HG02642 (cell line): ENCODE results near the gene CDKN2C.
"Not testable (repeated sequence)": the region's sequence is repeated elsewhere in the genome, so short reads cannot be mapped to it uniquely, and the experiment has no call there.

Source experiments
- ATAC-seq: cut with Tn5 transposase; IDR thresholded peaks from one replicate; pipeline ENCODE4 v1.9.1; 2021; ENCODE audit warnings: mild to moderate bottlenecking; ENCODE audit not compliant: unreplicated experiment, poor library complexity

CDKN2C gene

DNA sequence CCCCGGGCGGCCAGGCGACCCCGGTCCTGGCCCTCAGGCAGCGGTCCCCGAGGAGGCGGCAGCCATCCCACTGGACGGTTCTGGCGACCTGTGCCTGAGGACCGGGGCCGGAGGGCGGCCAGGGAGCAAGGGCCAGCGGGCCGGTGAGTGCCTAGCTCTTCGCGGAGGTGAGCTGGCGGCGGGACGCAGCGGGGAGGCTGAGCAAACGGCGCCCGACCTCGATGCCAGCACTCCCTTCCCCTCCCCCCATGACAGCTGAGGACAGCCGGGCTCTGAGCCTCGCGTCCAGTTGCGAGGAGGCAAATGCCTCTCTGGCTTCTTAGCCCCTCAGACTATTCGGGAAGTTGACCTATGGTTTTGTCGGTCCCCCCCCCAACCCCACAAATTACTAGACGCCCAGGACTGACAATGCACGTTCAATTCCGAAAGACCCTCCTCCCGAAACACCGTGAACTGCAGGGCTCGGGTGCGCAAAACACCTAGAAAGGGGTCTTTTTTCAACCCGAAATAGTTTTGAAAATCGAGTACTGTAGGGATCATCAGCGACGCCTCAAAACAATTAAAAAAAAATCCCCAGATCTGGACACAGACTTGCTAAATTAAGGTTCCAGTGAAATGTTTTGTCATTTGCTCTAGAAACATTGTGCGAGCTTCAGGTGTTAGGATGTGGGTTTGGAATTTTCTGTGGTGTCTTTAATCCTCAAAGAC is 8.3 kb downstream of the CDKN2C start:
- ATAC-seq, result peak; percentile 59

DNA sequence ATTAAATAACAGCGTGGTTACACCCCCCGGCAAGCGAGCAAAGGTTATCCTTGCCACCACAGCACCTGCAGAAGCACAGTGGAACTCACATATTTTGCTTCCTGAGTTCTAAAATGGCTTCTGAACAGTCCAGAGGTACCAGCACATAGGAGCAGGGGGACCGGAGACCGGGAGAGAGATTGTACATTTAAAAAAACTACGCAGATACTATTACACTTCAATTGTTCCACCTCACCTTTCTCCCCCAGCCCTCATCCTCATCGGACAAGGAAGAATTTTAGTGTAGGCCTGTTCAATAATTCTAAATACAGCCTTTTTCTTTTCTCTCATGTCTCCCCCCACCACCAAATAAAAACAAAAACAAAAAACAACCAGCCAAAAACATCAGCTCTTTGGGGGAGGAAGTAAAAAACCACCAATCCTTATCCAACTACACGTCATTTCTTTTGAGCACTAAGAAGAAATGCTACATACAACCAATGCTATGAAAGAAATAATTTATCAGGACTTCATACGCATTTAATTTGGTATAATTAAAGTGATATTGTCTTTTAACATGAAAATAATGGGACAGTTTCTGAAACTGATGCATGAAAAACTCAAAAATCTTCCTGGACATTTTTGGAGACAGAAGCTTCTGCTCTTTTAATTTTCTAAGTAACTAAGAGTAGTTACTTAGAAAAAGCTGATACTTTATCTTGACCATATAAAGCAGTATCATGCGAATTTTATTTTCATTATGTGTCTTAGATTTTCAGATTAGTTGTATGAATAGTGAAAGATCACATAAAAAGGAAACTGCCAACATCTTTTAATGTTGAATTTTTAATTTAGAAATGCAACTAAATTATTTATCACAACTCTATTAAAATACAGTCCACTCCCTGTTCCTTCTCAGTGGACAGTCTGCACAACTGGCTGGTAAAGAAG is 9.1 kb downstream of the CDKN2C start:
- no peak for ATAC-seq

GRCh38 chr1:50979937-50980336 is 9.9 kb downstream of the CDKN2C start:
- ATAC-seq, result no peak

- no peak for ATAC-seq
Measured at GRCh38 chr1:50980505-50980904, 10.5 kb downstream of the CDKN2C start.

DNA sequence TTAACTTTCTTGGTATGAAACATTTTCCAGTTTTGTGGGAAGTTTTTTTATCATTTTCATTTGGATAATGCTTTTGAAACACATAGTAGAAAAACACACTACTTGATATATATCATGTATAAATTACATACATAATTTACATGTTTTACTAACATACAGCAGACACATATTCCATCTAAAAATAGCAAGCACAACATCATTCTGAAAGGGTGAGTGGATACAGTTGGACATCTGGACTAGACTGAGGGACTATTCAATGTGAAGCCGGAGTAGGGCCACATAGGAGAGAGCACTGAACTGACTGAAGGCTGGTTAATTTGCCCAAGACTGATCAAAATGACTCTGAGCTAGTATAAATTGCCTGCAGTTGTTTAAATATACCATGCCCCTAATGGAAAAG is 11.7 kb downstream of the CDKN2C start:
- ATAC-seq, result no peak

DNA sequence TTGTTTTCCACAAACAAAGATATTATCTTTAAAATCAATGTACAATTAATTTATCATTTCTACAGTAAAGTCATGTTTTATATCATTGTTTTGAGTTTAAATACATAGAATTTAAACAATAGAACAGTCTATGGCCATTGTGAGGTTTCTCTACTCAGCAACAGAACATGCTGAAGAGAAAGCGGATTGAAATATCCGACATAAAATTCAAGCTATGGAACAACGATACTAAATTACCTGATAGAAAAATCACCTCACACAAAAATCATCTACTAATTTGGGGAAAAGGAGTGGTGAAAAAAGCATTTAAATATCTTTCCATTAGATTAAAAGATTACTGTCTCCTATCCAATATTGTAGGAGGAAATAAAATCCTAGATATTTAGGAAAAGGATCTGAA is 12.6 kb downstream of the CDKN2C start:
- no peak for ATAC-seq

- ATAC-seq, result no peak
Measured at GRCh38 chr1:50983219-50983802, 13.3 kb downstream of the CDKN2C start.

- ATAC-seq, result no peak
Measured at GRCh38 chr1:50985094-50985493, 15.0 kb downstream of the CDKN2C start.

- ATAC-seq, result no peak
Measured at GRCh38 chr1:50986653-50987052, 16.6 kb downstream of the CDKN2C start.

GRCh38 chr1:50989694-50990093 is 19.6 kb downstream of the CDKN2C start:
- ATAC-seq, result no peak

DNA sequence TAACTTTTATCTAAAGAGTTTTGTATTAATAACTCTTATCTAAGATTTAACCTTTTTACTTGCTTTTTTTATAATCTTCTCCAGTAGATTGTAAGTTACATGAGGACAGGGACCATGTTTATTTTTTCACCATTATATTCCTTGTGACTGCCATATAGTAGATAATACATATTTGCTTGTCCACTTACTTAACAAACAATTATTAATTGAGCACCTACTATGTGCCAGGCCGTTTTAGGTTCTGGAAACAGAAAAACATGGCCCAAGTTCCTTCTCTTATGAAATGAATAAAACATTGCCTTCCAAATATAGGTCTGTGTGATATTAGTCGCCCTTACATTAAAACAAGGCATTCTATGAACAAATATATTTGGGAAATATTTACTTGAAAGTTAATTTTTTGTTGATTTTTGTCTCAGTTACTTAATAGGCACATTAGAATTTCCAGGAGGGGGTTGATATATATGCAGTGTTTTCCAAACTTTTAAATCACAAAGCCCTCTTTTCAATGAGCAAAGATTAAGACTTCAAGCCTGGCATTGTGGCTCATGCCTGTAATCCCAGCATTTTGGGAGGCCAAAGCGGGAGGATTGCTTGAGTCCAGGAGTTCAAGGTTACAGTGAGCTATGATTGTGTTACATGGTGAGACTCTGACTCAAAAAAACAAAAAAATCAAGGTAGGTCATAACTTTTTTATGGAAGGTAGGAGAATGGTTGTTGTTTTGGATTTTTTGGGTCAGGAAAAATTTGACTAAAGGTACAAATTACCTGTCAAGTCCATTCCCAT is 22.7 kb downstream of the CDKN2C start:
- ATAC-seq, result no peak

GRCh38 chr1:50993645-50994044 is 23.6 kb downstream of the CDKN2C start:
- ATAC-seq, result no peak

- no peak for ATAC-seq
Measured at GRCh38 chr1:50994997-50995396, 25.0 kb downstream of the CDKN2C start.

- ATAC-seq, result no peak
Measured at GRCh38 chr1:50995651-50996050, 25.6 kb downstream of the CDKN2C start.

- no peak for ATAC-seq
Measured at GRCh38 chr1:50996083-50996482, 26.0 kb downstream of the CDKN2C start.

- not testable (repeated sequence) for ATAC-seq
Measured at GRCh38 chr1:50999375-50999774, 29.3 kb downstream of the CDKN2C start.

DNA sequence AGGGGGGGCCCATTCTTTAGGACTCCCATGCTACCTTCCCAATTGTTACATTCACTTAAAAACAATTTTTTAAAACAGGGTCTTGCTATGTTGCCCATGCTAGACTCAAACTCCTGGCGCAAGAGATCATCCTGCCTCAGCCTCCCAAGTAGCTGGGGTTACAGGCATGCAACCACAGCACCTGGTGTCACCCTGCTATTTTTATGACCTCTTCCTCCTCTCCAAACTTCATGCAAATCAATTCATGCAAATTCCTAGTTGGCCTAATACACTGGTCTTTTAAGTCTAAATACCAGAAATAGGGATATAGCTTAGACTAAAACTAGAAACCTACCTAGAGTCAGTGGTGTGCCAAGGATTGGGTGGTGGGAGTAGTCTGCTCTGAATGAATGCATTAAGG is 30.1 kb downstream of the CDKN2C start:
- ATAC-seq, result peak; percentile 83

DNA sequence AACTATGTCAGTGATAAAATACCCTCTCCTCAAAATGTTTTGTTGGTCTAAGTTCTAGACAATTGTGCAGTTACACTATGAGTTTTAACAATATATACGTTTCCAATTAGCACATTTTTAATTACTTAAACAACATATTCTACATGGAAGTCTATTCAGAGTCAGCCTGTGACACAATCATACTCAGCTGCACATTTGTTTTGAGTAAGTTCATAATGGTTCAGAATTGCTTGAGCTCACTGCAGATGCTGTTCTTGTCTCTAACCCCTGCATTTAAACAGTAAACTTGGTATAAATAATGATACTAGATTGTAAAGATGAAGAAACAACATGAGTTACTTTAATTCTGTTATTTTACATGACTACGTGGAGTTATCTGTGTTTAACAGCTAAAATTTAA is 30.6 kb downstream of the CDKN2C start:
- ATAC-seq, result peak; percentile 41

DNA sequence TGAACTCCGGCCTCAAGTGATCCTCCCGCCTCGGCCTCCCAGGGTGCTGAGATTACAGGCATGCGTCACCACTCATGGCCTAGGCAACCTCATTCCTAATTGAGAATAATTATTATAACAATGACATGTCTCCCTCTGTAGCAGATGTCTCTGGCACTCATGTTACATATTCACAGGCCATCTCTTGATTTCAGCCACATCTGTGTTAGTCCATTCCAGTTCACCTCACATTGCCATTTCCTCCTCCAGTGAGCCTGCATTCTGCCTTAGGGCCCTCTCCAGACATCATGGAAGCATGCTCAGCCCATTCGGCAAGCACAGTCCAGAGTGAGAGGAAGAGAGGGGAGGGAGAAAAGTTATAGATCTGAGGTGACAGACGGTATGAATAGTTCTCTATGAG is 32.5 kb downstream of the CDKN2C start:
- no peak for ATAC-seq

DNA sequence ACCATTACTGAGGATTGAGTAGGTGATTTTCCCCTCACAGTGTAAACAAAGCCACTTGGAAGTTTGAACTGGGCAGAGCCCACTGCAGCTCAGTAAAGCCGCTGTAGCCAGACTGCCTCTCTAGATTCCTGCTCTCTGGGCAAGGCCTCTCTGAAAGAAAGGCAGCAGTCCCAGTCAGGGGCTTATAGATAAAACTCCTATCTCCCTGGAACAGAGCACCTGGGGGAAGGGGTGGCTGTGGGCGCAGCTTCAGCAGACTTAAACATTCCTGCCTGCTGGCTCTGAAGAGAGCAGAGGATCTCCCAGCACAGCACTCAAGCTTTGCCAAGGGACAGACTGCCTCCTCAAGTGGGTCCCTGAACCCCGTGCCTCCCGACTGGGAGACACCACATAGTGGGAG is 35.5 kb downstream of the CDKN2C start:
- not testable (repeated sequence) for ATAC-seq
